ENCODE measurements around the gene CDADC1.

- no peak for TF ChIP-seq POLR2AphosphoS5 (IDR thresholded peaks at IDR 0.05; ENCODE audit: low read depth, low read length)
- no peak for TF ChIP-seq POLR2A (IDR thresholded peaks at IDR 0.05; ENCODE audit: low read depth, low read length)
- no peak for TF ChIP-seq TAF1 (IDR thresholded peaks at IDR 0.05; ENCODE audit: borderline replicate concordance, low read depth, low read length)
These were observed 72.2 kb downstream of the CDADC1 start for GRCh38 chr13:49319951-49320350.

Measured in GM12892 (cell line).